HG03520 (cell line): ENCODE results near the gene LPP.

Experiments used
- ATAC-seq: cut with Tn5 transposase; IDR thresholded peaks from one replicate; pipeline ENCODE4 v1.9.1; 2021; ENCODE audit warnings: mild to moderate bottlenecking, moderate library complexity; ENCODE audit not compliant: unreplicated experiment

The LPP gene

GRCh38 chr3:188244395-188244861 lies 90.5 kb downstream of the LPP start:
- ATAC-seq, result no peak

DNA sequence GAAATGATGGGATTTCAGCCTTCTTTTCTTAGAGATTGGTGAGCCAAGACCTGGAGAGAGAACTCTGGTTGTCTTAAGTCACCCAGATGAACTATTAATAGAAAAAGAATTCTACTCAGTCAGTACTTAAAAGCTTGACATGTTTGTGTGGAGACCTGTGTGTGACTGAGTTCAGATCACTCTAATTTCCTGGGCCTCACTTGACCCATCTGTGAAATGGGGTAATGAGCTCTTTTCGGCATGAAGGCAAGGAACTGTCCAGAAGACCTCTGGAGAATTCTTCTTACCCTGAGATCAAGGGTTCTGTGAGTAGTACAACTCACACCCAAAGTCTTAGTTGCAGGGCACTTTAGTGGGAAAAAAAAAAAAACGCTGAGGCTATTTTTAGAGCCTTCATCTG lies 92.9 kb downstream of the LPP start:
- no peak for ATAC-seq

GRCh38 chr3:188248036-188248561 lies 94.1 kb downstream of the LPP start:
- ATAC-seq, result no peak

DNA sequence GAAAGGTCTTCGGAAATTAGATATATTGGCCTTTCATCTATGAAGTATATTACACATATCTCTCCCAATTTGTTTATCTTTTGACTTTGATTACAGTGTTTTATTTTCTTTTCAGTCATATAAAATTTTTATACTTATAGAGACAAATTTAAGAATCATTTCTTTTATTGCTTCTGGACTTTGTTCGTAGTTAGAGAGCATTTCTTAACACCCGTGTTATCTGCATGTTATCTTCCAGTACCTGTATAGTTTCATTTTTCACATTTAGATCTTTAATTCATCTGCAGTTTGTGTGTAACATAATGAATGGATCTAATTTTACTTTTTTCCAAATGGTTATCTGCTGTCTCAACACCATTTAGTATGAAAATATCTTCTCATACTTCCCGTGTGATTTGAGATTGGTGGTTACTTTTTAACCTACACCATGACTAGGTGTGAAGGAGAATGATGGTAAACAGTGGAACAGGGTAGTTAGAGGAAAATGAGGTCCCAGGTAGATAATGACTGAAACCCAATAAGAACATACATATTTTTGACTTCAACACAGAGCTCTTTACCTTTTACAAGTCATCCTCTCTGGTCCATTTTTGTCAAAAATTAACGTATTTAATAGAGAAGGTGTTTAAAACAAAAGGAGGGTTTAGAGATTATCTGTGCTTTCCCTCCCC lies 99.3 kb downstream of the LPP start:
- no peak for ATAC-seq

GRCh38 chr3:188253800-188254452 lies 100.0 kb downstream of the LPP start:
- ATAC-seq, result no peak

GRCh38 chr3:188254520-188255070 lies 100.6 kb downstream of the LPP start:
- no peak for ATAC-seq

DNA sequence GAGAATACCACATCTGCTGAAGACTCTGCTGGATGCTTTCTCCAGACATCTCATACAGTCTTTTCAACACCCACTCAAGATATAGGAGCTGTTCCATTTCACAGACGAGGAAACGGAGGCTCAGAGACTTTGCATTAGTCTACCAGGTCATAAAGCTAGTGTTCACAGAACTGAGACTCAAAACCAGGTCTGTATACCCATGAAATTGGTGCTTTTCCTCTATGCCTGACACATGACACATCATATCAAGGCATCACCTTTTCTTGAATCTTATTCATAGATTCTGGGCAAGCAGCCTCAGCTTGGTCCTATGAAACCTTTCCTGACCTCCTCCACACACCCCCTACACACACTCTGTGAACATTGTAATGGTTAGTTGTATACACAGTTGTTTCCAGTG lies 101.2 kb downstream of the LPP start:
- ATAC-seq, result no peak

GRCh38 chr3:188256758-188257157 lies 102.8 kb downstream of the LPP start:
- ATAC-seq, result no peak

DNA sequence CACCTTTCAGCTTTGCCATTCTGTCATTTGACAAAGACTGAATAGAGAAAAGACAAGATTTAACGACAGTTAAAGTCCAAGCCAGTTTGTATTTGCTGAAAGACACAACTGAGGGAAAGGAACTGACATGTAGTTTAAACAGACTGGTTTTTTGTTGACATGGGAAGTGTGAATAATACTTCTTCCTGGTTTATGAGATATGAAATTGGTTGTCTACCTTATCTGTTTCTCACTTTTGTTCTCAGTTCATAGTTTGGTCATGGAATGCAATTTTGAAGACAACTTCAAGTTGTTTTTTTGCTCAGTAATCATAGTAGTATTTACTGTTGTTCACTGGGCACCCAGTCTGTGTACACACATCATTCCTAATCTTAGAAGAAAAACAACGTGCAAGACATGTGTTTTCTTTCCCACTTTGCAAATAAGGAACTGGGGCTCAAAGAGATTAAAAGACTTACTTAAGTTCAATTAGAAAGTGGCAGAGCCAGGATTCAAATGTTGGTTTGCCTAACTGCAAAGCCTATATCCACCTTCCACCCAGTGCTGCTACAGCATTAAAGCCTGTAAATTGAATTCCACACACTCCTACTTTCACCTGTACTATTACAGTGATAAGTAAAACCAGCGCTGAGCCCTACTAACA lies 103.5 kb downstream of the LPP start:
- ATAC-seq, result no peak

GRCh38 chr3:188259191-188259590 lies 105.2 kb downstream of the LPP start:
- no peak for ATAC-seq

DNA sequence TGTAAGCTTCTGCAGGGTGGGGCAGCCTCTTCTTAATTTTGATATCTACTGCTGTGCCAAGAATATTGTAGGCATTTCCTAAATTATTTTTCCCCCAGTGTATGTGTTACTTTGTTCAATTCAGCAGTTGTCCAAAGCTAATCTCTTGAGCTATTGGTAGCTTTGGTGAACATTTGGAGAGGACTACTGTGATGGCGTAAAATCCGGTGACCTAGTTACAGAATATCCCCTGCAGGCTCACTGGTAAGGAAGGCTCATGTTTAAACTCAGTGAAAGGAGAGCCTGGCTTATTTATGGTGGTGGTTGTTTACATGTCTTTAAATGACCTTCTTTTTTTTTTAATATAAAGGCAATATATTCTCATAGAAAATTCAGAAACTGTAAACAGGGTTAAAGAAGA lies 105.6 kb downstream of the LPP start:
- no peak for ATAC-seq

GRCh38 chr3:188261011-188261410 lies 107.1 kb downstream of the LPP start:
- ATAC-seq, result no peak

DNA sequence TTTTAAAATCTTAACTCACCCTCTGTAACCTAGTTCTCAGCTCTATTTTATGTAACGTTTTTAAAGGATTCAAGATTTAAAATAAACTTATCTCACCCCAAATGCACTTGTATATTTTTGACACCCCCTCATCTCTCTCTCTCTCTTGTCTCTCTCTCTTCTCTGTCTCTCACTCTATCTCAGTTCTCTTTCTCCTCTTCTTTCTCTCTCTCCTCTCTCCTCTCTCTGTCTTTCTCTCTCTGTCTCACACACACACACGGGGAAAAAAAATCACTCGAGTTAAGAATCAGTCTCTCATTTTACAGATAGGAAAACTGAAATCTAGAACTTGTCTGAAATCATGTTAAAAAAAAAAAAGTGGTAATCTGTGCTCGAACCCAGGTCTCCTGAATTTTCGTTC lies 108.5 kb downstream of the LPP start:
- no peak for ATAC-seq

GRCh38 chr3:188262913-188263683 lies 109.1 kb downstream of the LPP start:
- no peak for ATAC-seq

- ATAC-seq, result no peak
These were observed 110.6 kb downstream of the LPP start for GRCh38 chr3:188264226-188265207.

DNA sequence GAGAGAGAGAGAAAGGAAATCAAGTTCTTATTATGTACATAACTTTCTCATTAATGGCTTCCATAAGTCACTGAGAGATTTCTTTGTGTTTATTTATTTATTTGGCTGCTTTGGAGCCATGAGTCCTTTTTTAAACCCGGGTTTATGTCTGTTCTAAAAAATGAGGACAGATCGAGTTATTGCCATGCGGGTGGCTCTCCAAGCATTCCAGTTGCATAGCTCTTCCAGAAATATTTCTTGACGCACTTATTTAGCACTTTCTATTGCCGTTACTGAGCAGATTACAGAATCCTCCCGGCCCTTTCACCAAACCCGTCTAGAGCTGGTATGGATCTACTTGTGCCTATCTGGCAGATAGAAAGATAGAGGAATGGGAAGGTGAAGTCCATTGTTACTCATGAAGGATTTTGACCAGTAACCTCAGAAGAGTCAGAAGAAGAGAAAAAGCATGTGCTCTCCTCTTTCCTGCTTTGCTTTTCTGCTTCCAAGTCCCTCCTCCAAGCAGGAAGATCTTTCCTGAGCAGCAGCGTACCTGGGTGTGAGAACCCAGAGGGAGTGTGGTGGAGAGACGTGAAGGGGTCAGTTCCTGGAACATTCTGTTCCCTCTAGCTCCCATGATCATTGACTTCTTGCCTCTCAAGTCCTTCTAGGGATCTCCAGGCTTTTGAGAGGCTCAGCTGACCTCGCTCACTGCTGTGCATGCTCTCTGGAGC lies 112.8 kb downstream of the LPP start:
- no peak for ATAC-seq

- no peak for ATAC-seq
These were observed 113.9 kb downstream of the LPP start for GRCh38 chr3:188267790-188268335.

- ATAC-seq, result no peak
These were observed 114.4 kb downstream of the LPP start for GRCh38 chr3:188268336-188268735.

DNA sequence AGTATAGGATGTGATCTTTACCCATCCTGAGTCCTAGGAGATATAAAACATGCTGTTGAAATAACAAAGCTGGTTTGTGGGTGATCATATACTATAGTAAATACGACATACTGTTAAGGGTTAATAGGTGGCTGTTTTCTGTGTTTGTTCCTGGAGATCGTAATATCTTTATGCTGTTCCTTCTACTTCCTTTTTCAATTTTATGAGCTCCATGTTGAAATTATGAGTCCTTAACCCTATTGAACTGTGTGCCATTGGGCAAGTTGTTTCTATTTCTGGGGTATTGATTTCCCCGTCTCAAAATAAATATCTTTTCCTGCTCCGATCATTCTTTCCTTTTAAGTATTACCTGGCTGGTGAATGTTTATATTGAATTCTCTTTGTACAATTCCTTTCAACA lies 115.1 kb downstream of the LPP start:
- no peak for ATAC-seq
